A549 (cell line): ENCODE measurements around the gene KBTBD6. TPM values are rescaled to one million over a fixed set of nuclear protein-coding genes. Genes with fewer than 3 reads are reported as not detected.

Experiments
- CHD2 ChIP-seq: fragments of 150-350 bp; IDR thresholded peaks from 2 replicates; pipeline ENCODE4 v1.6.1; 2014; ENCODE audit warnings: low read length; ENCODE audit not compliant: partially characterized antibody
- EP300 ChIP-seq, 2 experiments: fragments of >200 bp; sonication (Bioruptor Twin); formaldehyde crosslinking; IDR thresholded peaks; 2 replicates in 1 of 2; 3 replicates in 1 of 2; pipeline ENCODE4 v1.6.1; 2016 to 2017
- HES2 ChIP-seq: fragments of >200 bp; sonication (Bioruptor Twin); formaldehyde crosslinking; IDR thresholded peaks from 2 replicates; pipeline ENCODE4 v1.6.1; 2016
- TFCP2L1 ChIP-seq: fragments of 250-450 bp; sonication (Bioruptor Pico); IDR thresholded peaks from 2 replicates; pipeline ENCODE4 v1.5.0; 2021; ENCODE audit warnings: mild to moderate bottlenecking
- ZNF302 ChIP-seq: fragments of 250-450 bp; sonication (Bioruptor Pico); IDR thresholded peaks from 2 replicates; pipeline ENCODE4 v1.9.0; 2021; ENCODE audit warnings: inconsistent platforms, mild to moderate bottlenecking, moderate library complexity
- polyA plus RNA-seq, 4 experiments: library from polyadenylated mRNA; depleted of rRNA in 3 of 4; stranded (reverse); fragments of >200 nt; fragmentation: RNase III in 1 of 4; extraction: RNeasy Plus Mini Kit Qiagen cat#74134 plus additional on column Dnase treatment in 1 of 4; gene quantifications; 2 replicates in 3 of 4; 3 replicates in 1 of 4; pipeline ENCODE4 v1.2.3, GENCODE V29; 2011 to 2017
- small RNA-seq, 6 experiments: library from RNA; depleted of rRNA; stranded (forward); fragments of <200 nt; gene quantifications; one replicate each; pipeline ENCODE3, GENCODE V24; 2012
- TF ChIP-seq, protein P1 (sequence below): fragments of >200 bp; sonication (Bioruptor Twin); formaldehyde crosslinking; IDR thresholded peaks from 3 replicates; pipeline ENCODE4 v1.6.1; 2016

Gene KBTBD6
- polyA plus RNA-seq, 2 of the 4 experiments (the other 2 are of a cell fraction): 5.0 to 5.3 TPM

GRCh38 chr13:41079725-41080124 lies 52.9 kb downstream of the KBTBD6 start (continued):
- TF ChIP-seq, protein P1, sequence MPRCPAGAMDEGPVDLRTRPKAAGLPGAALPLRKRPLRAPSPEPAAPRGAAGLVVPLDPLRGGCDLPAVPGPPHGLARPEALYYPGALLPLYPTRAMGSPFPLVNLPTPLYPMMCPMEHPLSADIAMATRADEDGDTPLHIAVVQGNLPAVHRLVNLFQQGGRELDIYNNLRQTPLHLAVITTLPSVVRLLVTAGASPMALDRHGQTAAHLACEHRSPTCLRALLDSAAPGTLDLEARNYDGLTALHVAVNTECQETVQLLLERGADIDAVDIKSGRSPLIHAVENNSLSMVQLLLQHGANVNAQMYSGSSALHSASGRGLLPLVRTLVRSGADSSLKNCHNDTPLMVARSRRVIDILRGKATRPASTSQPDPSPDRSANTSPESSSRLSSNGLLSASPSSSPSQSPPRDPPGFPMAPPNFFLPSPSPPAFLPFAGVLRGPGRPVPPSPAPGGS: no peak
- TF ChIP-seq CHD2 (no peak), EP300 (IDR thresholded peaks at IDR 0.05) (no peak), TFCP2L1 (CRISPR knock-in tag) (no peak), ZNF302 (no peak), HES2 (no peak)

Small RNA genes lying within 50 kb of the gene (small RNA-seq; reads per million reads assigned to genes)
- 0 reads per million in 6 experiments for gene MIR3168
- gene RN7SL597P: 0 reads per million in 6 experiments

Other genes with a start within 250 kb of the KBTBD6 start
- 40.5 and 45.0 TPM in 2 replicates for gene ELF1, start 113.5 kb downstream of the KBTBD6 start, polyA plus RNA-seq (2011; rRNA removed)
- 21.4 to 27.1 TPM (median 24.9 TPM) in 3 replicates for gene ELF1, start 113.5 kb downstream of the KBTBD6 start, polyA plus RNA-seq (2017; fragmentation: RNase III; extraction: RNeasy Plus Mini Kit Qiagen cat#74134 plus additional on column Dnase treatment)
- gene WBP4, start 71.3 kb downstream of the KBTBD6 start, polyA plus RNA-seq (2011; rRNA removed): 7.5 and 13.9 TPM in 2 replicates
- gene WBP4, start 71.3 kb downstream of the KBTBD6 start, polyA plus RNA-seq (2017; fragmentation: RNase III; extraction: RNeasy Plus Mini Kit Qiagen cat#74134 plus additional on column Dnase treatment): 9.0 to 9.8 TPM (median 9.3 TPM) in 3 replicates
- 4.4 and 5.0 TPM in 2 replicates for gene KBTBD7, start 61.8 kb upstream of the KBTBD6 start, polyA plus RNA-seq (2011; rRNA removed)
- 2.7 to 3.4 TPM (median 3.2 TPM) in 3 replicates for gene KBTBD7, start 61.8 kb upstream of the KBTBD6 start, polyA plus RNA-seq (2017; fragmentation: RNase III; extraction: RNeasy Plus Mini Kit Qiagen cat#74134 plus additional on column Dnase treatment)
- gene MTRF1, start 130.8 kb upstream of the KBTBD6 start, polyA plus RNA-seq (2011; rRNA removed): 15.2 and 16.1 TPM in 2 replicates
- gene MTRF1, start 130.8 kb upstream of the KBTBD6 start, polyA plus RNA-seq (2017; fragmentation: RNase III; extraction: RNeasy Plus Mini Kit Qiagen cat#74134 plus additional on column Dnase treatment): 8.0 to 9.1 TPM (median 8.1 TPM) in 3 replicates
- 16.7 and 18.8 TPM in 2 replicates for gene NAA16, start 178.5 kb upstream of the KBTBD6 start, polyA plus RNA-seq (2011; rRNA removed)
- 10.4 to 10.5 TPM (median 10.5 TPM) in 3 replicates for gene NAA16, start 178.5 kb upstream of the KBTBD6 start, polyA plus RNA-seq (2017; fragmentation: RNase III; extraction: RNeasy Plus Mini Kit Qiagen cat#74134 plus additional on column Dnase treatment)